Measurements from ENCODE around the gene SPTLC3. TPM values are rescaled to one million over a fixed set of nuclear protein-coding genes. Genes with fewer than 3 reads are reported as not detected.

Gene SPTLC3
- total RNA-seq, 1 experiment from 2014 or later, result 10.7 TPM

- Histone ChIP-seq H3K27me3 (ENCODE audit: insufficient read depth, low read depth) (no peaks in the 10 kb centered on the region), H3K4me2 (no peak overlapping the region), H3F3A (ENCODE audit: insufficient read depth, low read depth) (no peaks in the 10 kb centered on the region), H3K4me1 (replicated peaks; ENCODE audit: insufficient read depth) (no peaks in the 10 kb centered on the region), H3K9me3 (ENCODE audit: insufficient read depth, low read depth) (no peaks in the 10 kb centered on the region), H3K79me2 (ENCODE audit: low read depth) (no peaks in the 10 kb centered on the region), H3K4me3 (no peak overlapping the region), H3K9me2 (ENCODE audit: insufficient read depth) (no peaks in the 10 kb centered on the region; the same call in 1 of the 2 replicates), H3K36me3 (ENCODE audit: low read depth) (no peaks in the 10 kb centered on the region), H3K27ac (no peak overlapping the region), H2AFZ (no peak overlapping the region), H4K20me1 (ENCODE audit: insufficient read depth) (no peaks in the 10 kb centered on the region)
- ChIA-PET POLR2A (ENCODE audit: unreplicated experiment) (no interaction called here), CTCF (no interaction called here)
- DNase-seq, result no peak
- no peak for TF ChIP-seq EZH2 (IDR thresholded peaks at IDR 0.05; ENCODE audit: low read depth)
- no peak for TF ChIP-seq CTCF (conservative IDR thresholded peaks at IDR 0.05)
- intact Hi-C loops (cut with micrococcal nuclease; ENCODE audit: unreplicated experiment), result no loop called here
- no TSS peak for BruUV-seq (replicated peaks)
These were observed 139.6 kb downstream of the SPTLC3 start for GRCh38 chr20:13148402-13148801.

GRCh38 chr20:13148961-13149360 is 140.2 kb downstream of the SPTLC3 start:
- DNase-seq, result no peak
- intact Hi-C loops (cut with micrococcal nuclease; ENCODE audit: unreplicated experiment), result no loop called here
- H3K4me3 ChIP-seq, result no peak overlapping the region
- H3K27me3 ChIP-seq (ENCODE audit: insufficient read depth, low read depth), result no peaks in the 10 kb centered on the region
- no peak overlapping the region for H3K4me2 ChIP-seq
- no peak overlapping the region for H2AFZ ChIP-seq
- BruUV-seq (replicated peaks), result no TSS peak
- H4K20me1 ChIP-seq (ENCODE audit: insufficient read depth), result no peaks in the 10 kb centered on the region
- no peaks in the 10 kb centered on the region for H3K79me2 ChIP-seq (ENCODE audit: low read depth)
- no peak overlapping the region for H3K27ac ChIP-seq
- no peaks in the 10 kb centered on the region for H3F3A ChIP-seq (ENCODE audit: insufficient read depth, low read depth)
- ChIA-PET CTCF (no interaction called here), POLR2A (ENCODE audit: unreplicated experiment) (no interaction called here)
- H3K9me2 ChIP-seq (ENCODE audit: insufficient read depth), result no peaks in the 10 kb centered on the region; the same call in 1 of the 2 replicates
- TF ChIP-seq CTCF (conservative IDR thresholded peaks at IDR 0.05) (no peak), EZH2 (IDR thresholded peaks at IDR 0.05; ENCODE audit: low read depth) (no peak)
- no peaks in the 10 kb centered on the region for H3K9me3 ChIP-seq (ENCODE audit: insufficient read depth, low read depth)
- no peaks in the 10 kb centered on the region for H3K4me1 ChIP-seq (replicated peaks; ENCODE audit: insufficient read depth)
- no peaks in the 10 kb centered on the region for H3K36me3 ChIP-seq (ENCODE audit: low read depth)

- TF ChIP-seq CTCF (conservative IDR thresholded peaks at IDR 0.05) (no peak), EZH2 (IDR thresholded peaks at IDR 0.05; ENCODE audit: low read depth) (no peak)
These were observed 140.8 kb downstream of the SPTLC3 start for GRCh38 chr20:13149371-13150105.

More at GRCh38 chr20:13149371-13150105, 140.8 kb downstream of the SPTLC3 start:
- H3K27me3 ChIP-seq (ENCODE audit: insufficient read depth, low read depth), result no peaks in the 10 kb centered on the region
- no peaks in the 10 kb centered on the region for H3K36me3 ChIP-seq (ENCODE audit: low read depth)
- no peaks in the 10 kb centered on the region for H3F3A ChIP-seq (ENCODE audit: insufficient read depth, low read depth)
- H3K4me3 ChIP-seq, result no peak overlapping the region
- no peak for DNase-seq
- no peaks in the 10 kb centered on the region for H3K79me2 ChIP-seq (ENCODE audit: low read depth)
- CTCF ChIA-PET, result interaction anchor here (0.6 kb wide), 1 partner anchor 12 kb away, joined by 3 read pairs; no protein-coding TSS in a partner anchor
- intact Hi-C loops (cut with micrococcal nuclease; ENCODE audit: unreplicated experiment), result no loop called here
- no peak overlapping the region for H3K4me2 ChIP-seq
- H3K9me3 ChIP-seq (ENCODE audit: insufficient read depth, low read depth), result no peaks in the 10 kb centered on the region
- no peak overlapping the region for H2AFZ ChIP-seq
- no peaks in the 10 kb centered on the region for H4K20me1 ChIP-seq (ENCODE audit: insufficient read depth)
- POLR2A ChIA-PET (ENCODE audit: unreplicated experiment), result no interaction called here
- no peak overlapping the region for H3K27ac ChIP-seq
- no TSS peak for BruUV-seq (replicated peaks)
- H3K9me2 ChIP-seq (ENCODE audit: insufficient read depth), result no peaks in the 10 kb centered on the region; the same call in 1 of the 2 replicates
- H3K4me1 ChIP-seq (replicated peaks; ENCODE audit: insufficient read depth), result no peaks in the 10 kb centered on the region
